Heart left ventricle (tissue), 16 donors: ENCODE measurements around the gene TXNIP. TPM values are rescaled to one million over a fixed set of nuclear protein-coding genes. Genes with fewer than 3 reads are reported as not detected.

Source experiments
- ATAC-seq, 4 donors: fragments of 200-7000 bp; cut with Tn5 transposase; one replicate each; pipeline ENCODE4 v1.9.1; 2020 to 2022; ENCODE audit warnings: moderate library complexity in 4 of 4, mild to moderate bottlenecking in 3 of 4, moderate number of reproducible peaks in 1 of 4
- DNase-seq, 5 donors: peaks; one replicate each; pipeline ENCODE4 v3.0.0-alpha.2; 2020
- H3K27ac ChIP-seq, 12 donors: fragments of 200-600 bp; sonication (generic) in 4 of 12; one replicate each; pipeline versions ENCODE4 v1.5.0 to v1.8.0; 2016 to 2022; ENCODE audit warnings: mild to moderate bottlenecking in 2 of 12
- H3K27me3 ChIP-seq, 9 donors: fragments of 200-600 bp; sonication (generic) in 2 of 9; one replicate each; pipeline versions ENCODE4 v1.5.1 to v1.8.0; 2016 to 2022; ENCODE audit warnings: mild to moderate bottlenecking in 3 of 9
- H3K36me3 ChIP-seq, 9 donors: fragments of 200-600 bp; sonication (generic) in 2 of 9; one replicate each; pipeline versions ENCODE4 v1.5.0 to v1.8.0; 2018 to 2022; ENCODE audit warnings: mild to moderate bottlenecking in 2 of 9
- H3K4me1 ChIP-seq, 12 donors: fragments of 200-600 bp; sonication (generic) in 4 of 12; one replicate each; pipeline versions ENCODE4 v1.5.0 to v1.8.0; 2016 to 2022; ENCODE audit warnings: mild to moderate bottlenecking in 3 of 12
- H3K4me3 ChIP-seq, 12 donors: fragments of 200-600 bp; sonication (generic) in 4 of 12; one replicate each; pipeline versions ENCODE4 v1.5.0 to v1.8.0; 2017 to 2022; ENCODE audit warnings: mild to moderate bottlenecking in 9 of 12, moderate library complexity in 4 of 12
- H3K9me3 ChIP-seq, 12 donors: fragments of 200-600 bp; sonication (generic) in 4 of 12; one replicate each; pipeline versions ENCODE4 v1.5.0 to v1.8.0; 2016 to 2022; ENCODE audit warnings: mild to moderate bottlenecking in 1 of 12
- CTCF ChIP-seq, 12 donors: fragments of 200-600 bp; sonication (generic) in 4 of 12; IDR thresholded peaks; one replicate each; pipeline versions ENCODE4 v1.5.0 to v1.8.0; 2018 to 2022; ENCODE audit warnings: antibody characterized with exemption in 12 of 12, mild to moderate bottlenecking in 5 of 12
- POLR2A ChIP-seq, 2 donors: fragments of 450-650 bp; IDR thresholded peaks; one replicate each; pipeline ENCODE4 v1.6.1; 2017; ENCODE audit warnings: antibody characterized with exemption in 2 of 2, mild to moderate bottlenecking in 2 of 2, moderate library complexity in 2 of 2
- WGBS, 4 donors: extraction: QIAGEN DNeasy Blood & Tissue Kit in 2 of 4; methylation state at CpG; one replicate each; pipeline versions ENCODE4 v1.1.5 to v1.1.7; 2013 to 2018; 5-methylcytosine and 5-hydroxymethylcytosine counted together
- intact Hi-C, 10 donors: fragments of 100-400 bp; cut with DNase I; formaldehyde crosslinking; loops; one replicate each; pipeline versions ENCODE4 v1.11.1 to v1.14.2; 2022
- polyA plus RNA-seq, 2 donors: library from polyadenylated mRNA; stranded (reverse); fragments of 200-250 nt; gene quantifications; one replicate each; pipeline ENCODE4 v1.2.3, GENCODE V29; 2013
- total RNA-seq, 9 donors: library from RNA; depleted of rRNA in 2 of 9; stranded (reverse); fragments of >200 nt in 2 of 9; fragmentation: NEBNext Ultra II Directional in 3 of 9; extraction: Animal tissue kit (Norgen Biotek cat#: 25700) in 3 of 9; gene quantifications; one replicate each; pipeline versions ENCODE4 v1.1.0 to v1.2.4, GENCODE V29; 2016 to 2023
- donor health status: ischemic (EF 13 %, LVEDD 7.1; RV severe dilation, severe dysfunction).
- donor health status: healthy with polysubstance abuse.
- donor health status: DM: no; HTN: yes; CAD: no.
- donor health status: DM: no; HTN: no; CAD: no.
- donor health status: ischemic (EF 25% LVEDD 6.9; RV normal size, moderate dysfunction).
- donor health status: ischemic (EF 25% LVEDD 5.7; RV mildly dilated, moderate dysfunction).
- donor health status: healthy.
- donor health status: DM: yes; HTN: yes; CAD: no.
- donor health status: ischemic (EF 35%, LVEDD 5.7; RV mildly dilated, moderate dysfunction).
- donor health status: nonischemic (EF 11% LVEDD 7.7; RV severe dilation, severe dysfunction).
- donor health status: DM: yes; HTN: yes; CAD: no.
- donor health status: PGD.
- donor health status: ischemic (EF 29% LVEDD 5.4; RV normal size, mild dysfunction).
- donor health status: nonischemic (EF 23%, LVEDD 6.1; RV moderate dilation, normal function).

Gene TXNIP
- total and polyA plus RNA-seq, 11 donors: 222 to 1,925 (median 844) TPM

- Histone ChIP-seq H3K27me3 (no peaks in the 10 kb centered on the region), H3K9me3 (no peaks in the 10 kb centered on the region), H3K36me3 (peaks cover 0 to 7% (median 0%) of the 10 kb centered on the region in 9 donors), H3K4me3 (no peak overlapping the region), H3K4me1 (peaks cover 9 to 26% (median 22%) of the 10 kb centered on the region in 12 donors), H3K27ac (no peak overlapping the region)
- WGBS, 4 donors: 74 to 86% (median 81%) methylated on average over 7 of the region's 7 CpGs
- intact Hi-C loops: loop anchor here in 2 of 10 donors (2.0 to 5.0 kb wide), 2 partner anchors 40 to 117 kb away; partner anchors contain the start of gene PIAS3 (in 1 of the 2)
- TF ChIP-seq CTCF (IDR thresholded peaks at IDR 0.05): no peak
- TF ChIP-seq POLR2A (IDR thresholded peaks at IDR 0.05): no peak
- DNase-seq (no peak), ATAC-seq (no peak)
These were observed 21.7 kb downstream of the TXNIP start for GRCh38 chr1:145974721-145975120.

GRCh38 chr1:145972580-145972979, 23.8 kb downstream of the TXNIP start:
- 87 to 91% (median 88%) methylated on average over 7 of the region's 7 CpGs for WGBS, 4 donors
- H3K36me3 ChIP-seq: peaks cover 0 to 7% (median 0%) of the 10 kb centered on the region in 9 donors
- H3K4me3 ChIP-seq: no peak overlapping the region
- TF ChIP-seq CTCF (IDR thresholded peaks at IDR 0.05) (no peak), POLR2A (IDR thresholded peaks at IDR 0.05) (no peak)
- peaks cover 0 to 7% (median 5%) of the 10 kb centered on the region in 12 donors for H3K4me1 ChIP-seq
- H3K9me3 ChIP-seq: peaks cover 0 to 3% (median under 1%) of the 10 kb centered on the region in 12 donors
- DNase-seq: no peak
- H3K27ac ChIP-seq: no peak overlapping the region
- intact Hi-C loops: no loop called here
- H3K27me3 ChIP-seq: no peaks in the 10 kb centered on the region
- no peak for ATAC-seq

- Histone ChIP-seq H3K9me3 (peaks cover 0 to 13% (median 6%) of the 10 kb centered on the region in 12 donors), H3K27me3 (no peaks in the 10 kb centered on the region), H3K4me1 (peaks cover 0 to 29% (median 18%) of the 10 kb centered on the region in 12 donors), H3K36me3 (peaks cover 0 to 5% (median 0%) of the 10 kb centered on the region in 9 donors), H3K27ac (no peak overlapping the region), H3K4me3 (no peak overlapping the region)
- intact Hi-C loops: loop anchor here in 1 of 10 donors (5.0 to 10.0 kb wide), 2 partner anchors 75 to 112 kb away; partner anchors contain the start of gene PIAS3
- no peak for ATAC-seq
- no peak for TF ChIP-seq POLR2A (IDR thresholded peaks at IDR 0.05)
- no peak for TF ChIP-seq CTCF (IDR thresholded peaks at IDR 0.05)
- WGBS, 4 donors: 93 to 99% (median 95%) methylated on average over 2 of the region's 2 CpGs
- DNase-seq: no peak
These were observed 29.1 kb downstream of the TXNIP start for GRCh38 chr1:145967288-145967687.

- ATAC-seq: no peak
- intact Hi-C loops: loop anchor here in 3 of 10 donors (2.0 to 10.0 kb wide), 4 partner anchors 16 to 110 kb away; partner anchors contain the start of genes PEX11B (in 1 of the 3) and PIAS3 (in 1 of the 3)
- H3K9me3 ChIP-seq: peaks cover 0 to 13% (median 6%) of the 10 kb centered on the region in 12 donors
- 1 to 4% (median 2%) methylated on average over 5 of the region's 5 CpGs for WGBS, 4 donors
- peaks cover 0 to 5% (median 0%) of the 10 kb centered on the region in 9 donors for H3K36me3 ChIP-seq
- peak overlapping the region in 11 of 12 donors; percentile 71 to 98 (median 91) for H3K27ac ChIP-seq
- DNase-seq: no peak
- peaks cover 0 to 47% (median 30%) of the 10 kb centered on the region in 12 donors for H3K4me1 ChIP-seq
- H3K4me3 ChIP-seq: peak overlapping the region; percentile 39 to 81 (median 73)
- H3K27me3 ChIP-seq: no peaks in the 10 kb centered on the region
- TF ChIP-seq CTCF (IDR thresholded peaks at IDR 0.05): no peak
- no peak for TF ChIP-seq POLR2A (IDR thresholded peaks at IDR 0.05)
These were observed 31.1 kb downstream of the TXNIP start for GRCh38 chr1:145965119-145965744.
